Forelimb muscle (tissue), 1 donor: ENCODE data around the gene COX6A2. TPM values are rescaled to one million over a fixed set of nuclear protein-coding genes. Genes with fewer than 3 reads are reported as not detected.
A peak's percentile ranks its signal among the peaks of the same experiment; 100 is the strongest.
"Not testable (repeated sequence)": the region's sequence is repeated elsewhere in the genome, so short reads cannot be mapped to it uniquely, and the experiment has no call there.

ENCODE experiments used
- DNase-seq: peaks from one replicate; pipeline ENCODE4 v3.0.0-alpha.2; 2013; ENCODE audit warnings: low read depth
- polyA plus RNA-seq: library from polyadenylated mRNA; unstranded; fragments of 120-200 nt; gene quantifications from one replicate; pipeline ENCODE4 v1.2.1, GENCODE V29; 2013; ENCODE audit not compliant: insufficient read length

Gene COX6A2
- polyA plus RNA-seq, 1 donor = 334 TPM

GRCh38 chr16:31461921-31462804, 34.0 kb upstream of the COX6A2 start:
- DNase-seq = no peak

GRCh38 chr16:31461201-31461920, 33.2 kb upstream of the COX6A2 start:
- no peak for DNase-seq

GRCh38 chr16:31460582-31461002, 32.4 kb upstream of the COX6A2 start:
- DNase-seq = no peak

DNA sequence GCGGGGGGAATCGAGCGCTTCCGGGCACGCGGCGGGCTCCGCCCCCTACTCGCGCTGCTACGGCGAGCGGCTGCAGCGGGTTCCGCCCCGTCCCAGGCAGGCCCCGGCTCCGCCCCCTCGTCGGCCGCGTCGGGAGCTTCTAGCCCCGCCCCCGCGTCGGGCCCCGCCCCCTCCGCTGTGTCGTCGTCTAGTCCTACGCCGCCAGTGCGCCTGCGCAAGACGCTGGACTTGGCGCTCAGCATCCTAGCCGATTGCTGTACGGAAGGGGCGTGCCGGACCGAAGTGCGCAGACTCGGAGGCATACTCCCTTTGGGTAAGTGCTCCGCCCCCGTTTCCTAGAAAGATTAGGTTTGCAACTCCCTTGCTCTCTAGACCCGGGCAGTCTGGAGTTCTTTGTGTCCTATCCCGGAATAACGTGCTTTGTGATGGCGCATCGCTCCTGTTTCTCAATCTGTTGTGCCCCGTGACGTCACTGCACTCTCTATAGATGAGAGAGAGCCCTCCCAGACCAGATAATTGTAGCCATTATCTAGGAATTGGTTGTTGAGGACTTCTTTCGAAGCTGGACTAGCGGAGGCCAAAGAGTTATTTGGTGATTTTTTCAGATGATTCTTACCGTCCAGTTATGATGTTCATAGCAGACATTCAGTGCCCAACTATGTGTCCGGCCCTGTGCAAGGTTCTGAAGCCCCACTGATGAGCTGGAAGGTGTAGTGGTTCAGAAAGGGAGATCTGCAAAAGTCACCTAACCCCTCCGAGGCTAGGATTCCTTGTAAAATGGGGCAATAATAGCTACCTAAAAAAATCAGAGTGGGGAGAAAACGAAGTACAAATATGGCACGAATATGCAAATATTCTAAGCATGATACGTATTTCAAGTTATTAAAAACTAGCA, 31.8 kb upstream of the COX6A2 start:
- peak; percentile 98 for DNase-seq

GRCh38 chr16:31458844-31459686, 30.9 kb upstream of the COX6A2 start, which contains the start of gene ARMC5:
ARMC5 (plus strand) TSS chr16:31459501; CDS start chr16:31459525, 24 bp downstream.
- peak; percentile 98 for DNase-seq

DNA sequence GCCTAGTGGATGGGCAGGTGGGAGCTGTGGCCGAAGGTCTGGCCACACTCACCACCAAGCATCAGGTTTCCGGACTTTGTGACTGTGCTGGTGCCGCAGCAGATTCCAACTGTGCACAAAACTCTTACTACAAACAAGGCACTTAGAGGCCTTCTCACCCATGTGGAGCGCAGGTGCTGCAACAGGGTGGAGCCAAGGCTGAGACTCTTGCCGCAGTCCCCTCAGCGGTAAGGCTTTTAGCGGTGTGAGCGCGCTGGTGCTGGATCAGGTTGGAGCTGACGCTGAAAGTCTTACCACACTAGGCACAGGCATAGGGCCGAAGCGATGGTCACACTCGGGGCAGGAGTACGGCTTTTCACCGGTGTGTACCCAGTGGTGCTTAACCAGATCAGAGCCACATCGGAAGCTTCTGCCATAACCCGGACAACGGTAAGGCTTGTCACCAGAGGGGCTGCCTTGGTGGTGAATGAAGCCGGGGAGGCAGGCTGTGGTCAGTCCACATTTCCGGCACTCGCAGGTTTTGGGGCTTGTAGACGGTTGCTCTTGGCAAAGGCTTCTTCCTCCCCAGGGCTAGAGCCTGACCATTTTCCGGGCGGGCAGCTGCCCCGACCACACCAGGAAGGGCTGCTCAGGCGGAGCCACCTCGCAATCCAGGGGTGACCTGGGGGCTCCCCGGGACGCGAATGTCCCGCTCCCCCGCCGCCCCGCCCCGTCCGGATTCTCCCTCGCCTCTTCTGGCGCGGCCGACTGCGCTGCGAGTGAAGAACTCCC, 30.1 kb upstream of the COX6A2 start:
- no peak for DNase-seq

GRCh38 chr16:31456988-31457360, 28.8 kb upstream of the COX6A2 start:
- DNase-seq = no peak

DNA sequence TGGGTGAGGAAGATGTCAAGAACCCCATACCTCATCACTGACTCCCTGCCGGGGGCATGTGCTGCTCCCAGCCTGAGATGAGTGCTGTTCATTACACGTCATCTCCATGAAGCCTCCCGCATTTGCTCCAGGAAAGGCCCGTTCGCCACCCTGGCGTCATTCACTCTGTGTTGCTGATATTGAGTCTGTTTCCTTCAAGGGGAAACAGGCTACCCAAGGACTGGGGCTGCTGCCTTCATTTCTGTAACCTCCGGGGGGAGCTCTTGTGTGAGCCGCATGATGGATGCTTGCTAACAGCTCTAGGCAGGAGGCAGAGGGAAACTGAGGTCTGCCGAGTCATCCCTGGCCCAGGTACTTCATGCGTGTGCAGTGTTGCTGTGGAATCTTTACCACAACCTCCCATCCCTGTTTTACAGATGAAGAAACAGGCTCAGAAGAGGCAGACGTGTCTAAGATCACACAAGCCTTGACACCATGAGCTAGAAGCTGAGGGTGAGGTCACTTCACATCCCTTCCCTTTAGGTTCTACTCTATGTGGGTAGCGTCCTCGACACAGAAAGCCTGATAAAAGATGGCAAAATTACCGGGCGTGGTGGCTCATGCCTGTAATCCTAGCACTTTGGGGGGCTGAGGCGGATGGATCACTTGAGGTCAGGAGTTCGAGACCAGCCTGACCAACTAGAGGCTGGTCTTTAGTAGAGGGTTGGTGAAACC, 27.6 kb upstream of the COX6A2 start:
- no peak for DNase-seq

DNA sequence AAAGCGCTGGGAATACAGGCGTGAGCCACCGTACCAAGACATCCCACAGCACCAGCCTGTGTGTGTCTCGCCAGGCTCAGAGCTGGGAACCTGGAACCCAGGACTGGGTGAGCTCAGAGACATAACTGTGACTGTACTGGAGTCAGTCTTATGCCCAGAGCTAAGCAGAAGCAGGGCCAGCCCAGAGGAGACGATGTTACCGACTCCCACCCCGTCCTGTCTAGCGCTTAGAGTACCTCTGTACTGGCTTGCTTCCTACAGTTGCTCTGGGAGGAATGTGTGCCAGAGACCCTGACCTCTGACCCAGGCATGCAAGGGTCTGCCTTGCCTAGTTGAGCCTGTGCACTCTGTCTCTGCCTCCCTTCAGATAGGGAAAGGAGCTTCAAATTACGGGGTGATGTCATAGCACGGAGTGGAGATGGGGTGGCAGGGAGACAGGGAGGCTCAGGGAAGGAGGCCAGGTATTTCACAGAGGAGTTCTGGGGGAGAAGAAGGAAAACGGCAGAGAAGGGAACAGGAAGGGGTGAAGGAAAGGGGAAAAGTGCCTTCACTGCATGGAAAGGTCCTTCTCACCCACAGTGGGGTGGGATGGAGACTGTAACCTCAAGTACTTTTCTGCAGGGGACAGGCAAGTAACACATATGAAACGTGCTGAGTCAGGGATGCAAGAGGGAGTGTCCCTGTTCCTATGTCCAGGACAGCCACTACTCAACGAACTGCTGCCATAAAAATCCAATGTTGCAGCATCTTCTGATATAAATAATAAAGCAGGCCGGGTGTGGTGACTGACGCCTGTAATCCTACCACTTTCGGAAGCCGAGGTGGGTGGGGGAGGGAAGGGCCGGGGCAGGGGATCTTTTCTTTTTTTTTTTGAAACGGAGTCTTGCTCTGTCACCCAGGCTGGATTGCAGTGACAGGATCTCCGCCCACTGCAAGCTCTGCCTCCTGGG, 25.4 kb upstream of the COX6A2 start:
- DNase-seq = no peak

DNA sequence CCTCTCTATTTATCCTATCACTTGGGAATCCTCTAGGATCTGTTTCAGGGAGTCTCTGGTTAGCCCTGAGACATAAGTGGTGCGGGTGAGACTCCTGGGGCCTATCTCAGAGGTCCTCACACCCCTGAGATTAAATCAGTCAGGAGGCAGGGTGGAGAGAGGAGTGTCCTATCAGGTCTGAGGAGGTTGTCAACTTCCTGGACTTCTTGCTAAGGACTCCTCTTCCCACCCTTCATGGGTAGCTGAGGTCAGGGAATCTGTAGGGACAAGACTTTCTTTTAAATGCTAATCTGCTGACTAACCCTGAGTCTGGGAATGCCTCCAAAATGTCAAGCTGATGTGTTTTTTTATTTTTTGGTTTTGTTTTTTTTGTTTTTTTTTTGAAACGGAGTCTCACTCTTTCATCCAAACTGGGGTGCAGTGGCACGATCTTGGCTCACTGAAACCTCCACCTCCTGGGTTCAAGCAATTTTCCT, 24.5 kb upstream of the COX6A2 start:
- no peak for DNase-seq

DNA sequence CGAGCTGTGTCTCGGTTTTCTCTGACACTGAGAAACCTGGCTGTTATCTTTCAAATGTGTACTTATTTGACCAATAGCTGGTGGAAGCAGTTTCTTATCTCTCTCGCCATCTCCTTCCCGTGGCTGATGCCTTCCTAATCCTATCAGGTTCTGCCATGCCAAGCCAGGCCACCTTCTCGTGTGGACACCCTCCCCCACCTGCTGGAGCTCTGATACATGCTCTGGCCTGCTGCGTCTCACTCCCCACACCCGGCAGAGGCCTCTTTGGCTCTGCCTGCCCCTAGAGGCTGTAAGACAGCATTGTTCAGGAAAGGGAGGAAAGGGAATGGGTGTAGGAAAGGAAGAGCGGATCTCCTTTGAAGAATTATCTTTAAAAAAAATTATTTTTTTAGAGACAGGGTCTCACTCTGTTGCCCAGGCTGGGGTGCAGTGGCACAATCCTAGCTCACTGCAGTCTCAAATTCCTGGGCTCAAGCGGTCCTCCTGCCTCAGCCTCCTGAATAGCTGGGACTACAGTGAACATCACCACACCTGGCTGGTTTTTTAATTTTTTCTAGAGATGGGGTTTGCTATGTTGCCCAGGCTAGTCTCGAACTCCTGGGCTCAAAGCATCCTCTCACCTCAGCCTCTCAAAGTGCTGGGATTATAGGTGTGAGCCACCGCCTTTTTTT, 23.7 kb upstream of the COX6A2 start:
- DNase-seq = no peak

- no peak for DNase-seq
Measured at GRCh38 chr16:31451201-31451600, 23.0 kb upstream of the COX6A2 start.

DNA sequence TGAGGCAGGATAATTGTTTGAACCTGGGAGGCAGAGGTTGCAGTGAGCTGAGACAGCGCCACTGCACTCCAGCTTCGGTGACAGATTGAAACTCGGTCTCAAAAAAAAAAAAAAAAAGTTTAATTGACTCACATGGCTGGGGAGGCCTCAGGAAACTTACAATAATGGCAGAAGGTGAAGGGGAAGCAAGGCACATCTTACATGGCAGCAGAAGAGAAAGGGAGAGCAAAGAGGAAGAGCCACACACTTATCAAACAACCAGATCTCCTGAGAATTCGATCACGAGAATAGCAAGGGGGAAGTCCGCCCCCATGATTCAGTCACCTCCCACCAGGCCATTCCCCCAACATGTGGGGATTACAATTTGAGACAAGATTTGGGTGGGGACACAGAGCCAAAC, 17.8 kb upstream of the COX6A2 start:
- DNase-seq = not testable (repeated sequence)

DNA sequence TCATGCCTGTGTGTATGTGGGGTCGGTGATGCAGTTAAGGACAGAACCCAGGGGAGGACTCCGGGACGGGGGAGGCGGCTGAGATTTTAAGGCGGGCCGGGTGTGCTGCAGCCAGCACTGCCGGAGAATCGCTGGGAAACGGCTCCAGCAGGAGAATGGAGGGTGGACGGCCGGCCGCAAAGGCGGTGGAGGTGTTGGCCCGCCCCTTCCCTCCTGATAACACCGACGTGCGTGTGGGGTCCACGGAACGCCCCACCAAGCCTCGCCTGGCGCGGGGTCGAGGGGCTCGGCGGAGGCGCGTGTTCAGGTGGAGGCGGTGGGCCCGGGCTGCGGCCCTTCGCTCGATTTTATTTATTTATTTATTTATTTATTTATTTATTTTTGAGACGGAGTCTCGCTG, 13.8 kb upstream of the COX6A2 start:
- DNase-seq = no peak

DNA sequence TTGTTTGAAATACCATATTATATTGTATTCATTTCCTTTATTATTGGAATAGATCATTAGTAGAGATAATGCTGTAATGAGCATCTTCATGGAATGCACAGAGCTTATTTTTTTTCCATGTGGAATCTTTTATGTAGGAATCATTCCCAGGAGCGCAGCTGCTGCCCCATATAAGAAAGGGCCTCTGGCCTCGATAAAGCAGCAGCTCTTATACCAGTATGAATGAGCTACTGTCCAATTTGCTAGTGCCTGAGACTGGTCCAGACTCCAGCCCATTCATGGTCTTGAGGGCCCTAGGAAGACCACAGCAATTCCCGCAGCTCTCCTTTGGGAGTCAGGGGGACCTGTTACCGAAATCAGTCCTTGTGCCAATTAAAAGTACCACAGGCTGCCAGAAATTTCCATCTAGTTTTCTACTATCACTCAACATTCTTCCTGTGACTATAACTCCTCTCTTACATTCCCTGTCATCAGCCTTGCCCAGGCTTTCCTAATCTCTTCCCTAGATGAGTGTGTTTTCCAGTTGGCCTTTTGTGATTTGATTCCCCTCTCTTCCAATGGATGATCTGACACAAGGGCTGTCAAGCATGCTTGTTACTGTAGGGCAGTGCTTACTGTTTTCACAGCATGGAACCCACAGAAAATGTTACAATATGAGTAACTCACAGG, 12.5 kb upstream of the COX6A2 start:
- DNase-seq = no peak

GRCh38 chr16:31439519-31439918, 11.4 kb upstream of the COX6A2 start:
- no peak for DNase-seq

DNA sequence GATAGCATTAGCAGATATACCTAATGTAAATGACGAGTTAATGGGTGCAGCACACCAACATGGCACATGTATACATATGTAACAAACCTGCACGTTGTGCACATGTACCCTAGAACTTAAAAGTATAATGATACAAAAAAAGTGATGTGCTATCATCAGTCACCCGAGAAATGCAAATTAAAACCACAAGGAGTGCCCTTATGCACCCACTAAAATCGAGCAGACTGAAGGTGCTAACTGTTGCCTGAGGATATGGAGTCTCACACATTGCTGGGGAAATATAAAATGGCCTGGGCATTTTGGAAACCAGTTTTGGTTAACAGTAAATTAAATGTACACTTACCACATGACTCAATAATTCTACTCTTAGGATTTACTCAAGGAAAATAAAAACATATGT, 10.9 kb upstream of the COX6A2 start:
- DNase-seq = not testable (repeated sequence)
